Measurements from ENCODE around the gene JKAMP.

The JKAMP gene

DNA sequence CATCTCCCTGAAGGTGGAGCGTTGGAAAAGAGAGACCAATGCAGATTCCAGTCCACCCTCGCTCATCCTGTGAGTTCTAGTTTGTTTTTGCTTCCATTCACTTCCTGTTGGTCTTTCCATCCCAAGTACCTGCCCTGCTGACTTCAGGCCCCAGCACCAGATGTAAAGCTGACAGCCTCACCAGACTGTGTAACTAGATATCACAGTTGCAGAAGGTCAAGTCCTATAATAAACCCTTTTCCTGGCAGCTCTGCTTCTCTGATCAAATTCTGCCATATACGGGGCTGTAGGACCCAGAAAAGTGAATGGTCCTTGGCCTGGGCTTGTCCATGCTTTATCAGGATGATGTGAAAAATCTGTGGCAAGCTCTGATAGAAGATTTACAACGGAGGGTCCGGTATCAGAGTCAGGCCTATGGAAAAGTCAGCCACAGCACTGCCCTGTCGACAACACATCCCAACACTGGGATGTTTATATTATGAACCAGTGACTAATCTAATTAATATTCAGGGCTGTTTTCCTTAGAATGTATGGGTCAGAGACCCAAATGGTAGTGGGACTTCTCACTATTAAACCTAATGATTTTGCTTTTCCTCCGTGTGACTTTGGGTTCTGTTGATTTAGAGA, 50.2 kb downstream of the JKAMP start:
- FAIRE-seq (no peak), DNase-seq (ENCODE audit: insufficient read length, low spot score) (no peak)

- DNase-seq (ENCODE audit: insufficient read length, low spot score) (no peak), FAIRE-seq (no peak)
Measured at GRCh38 chr14:59537476-59537875, 53.2 kb downstream of the JKAMP start.

GRCh38 chr14:59538936-59539335, 54.6 kb downstream of the JKAMP start:
- DNase-seq (ENCODE audit: insufficient read length, low spot score), result no peak
- FAIRE-seq, result no peak

DNA sequence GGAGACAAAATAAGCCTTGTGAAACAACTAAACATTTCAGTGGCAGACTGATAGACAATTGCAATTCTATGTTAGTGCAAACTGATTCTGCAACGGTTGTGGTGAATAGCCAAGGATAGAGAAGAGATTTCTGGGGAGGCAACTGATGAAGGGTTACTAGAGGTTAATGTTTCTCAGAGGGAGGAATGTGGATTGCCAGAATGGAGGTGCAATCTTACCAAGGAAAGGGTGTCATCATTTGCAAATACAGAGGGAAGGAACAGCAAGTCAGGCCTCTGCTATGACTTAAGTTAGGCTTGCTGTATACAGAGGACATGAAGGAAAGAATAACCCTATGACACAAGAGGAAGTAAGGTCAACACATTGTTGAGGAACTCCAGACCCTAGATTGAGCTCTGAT, 56.5 kb downstream of the JKAMP start:
- DNase-seq (ENCODE audit: insufficient read length, low spot score) (no peak), FAIRE-seq (no peak)

DNA sequence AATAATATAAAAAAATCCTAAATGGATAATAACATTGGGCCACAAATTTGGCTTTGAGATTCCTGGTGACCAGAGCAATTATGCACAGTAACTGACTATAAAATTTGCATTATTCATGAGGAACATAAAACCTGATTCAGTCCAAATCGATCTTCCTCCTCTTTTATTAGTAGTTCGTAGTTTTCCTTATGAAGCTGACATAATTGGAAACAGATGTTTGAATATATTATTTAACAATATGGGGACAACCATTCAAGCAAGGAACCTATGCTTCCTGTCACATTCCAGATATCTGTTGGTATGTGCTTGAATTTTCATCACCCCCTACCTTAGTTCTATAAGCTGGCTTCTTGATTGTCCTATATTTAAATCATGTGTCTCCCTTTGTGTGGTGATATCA, 57.4 kb downstream of the JKAMP start:
- FAIRE-seq (no peak), DNase-seq (ENCODE audit: insufficient read length, low spot score) (no peak)

DNA sequence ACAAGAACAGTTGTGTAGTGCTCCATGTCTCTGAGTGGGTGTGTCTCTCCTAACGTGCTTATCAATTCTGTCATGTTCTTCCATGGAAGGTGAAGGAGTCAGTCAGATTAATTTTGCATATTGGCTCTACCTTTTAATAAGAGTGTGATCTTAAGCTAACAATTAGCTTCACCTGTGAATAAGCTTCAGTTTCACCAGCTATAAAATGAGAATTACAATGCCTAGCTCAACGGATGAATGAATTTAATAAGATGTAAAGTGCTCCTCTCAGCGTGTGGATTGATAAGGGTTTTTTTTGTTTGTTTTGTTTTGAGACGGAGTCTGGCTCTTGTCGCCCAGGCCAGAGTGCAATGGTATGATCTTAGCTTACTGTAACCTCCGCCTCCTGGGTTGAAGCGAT, 59.6 kb downstream of the JKAMP start:
- no peak for FAIRE-seq
- no peak for DNase-seq (ENCODE audit: insufficient read length, low spot score)

- no peak for FAIRE-seq
- no peak for DNase-seq (ENCODE audit: insufficient read length, low spot score)
Measured at GRCh38 chr14:59547310-59547709, 63.0 kb downstream of the JKAMP start.
